ENCODE measurements around the gene NLGN2.

DNA sequence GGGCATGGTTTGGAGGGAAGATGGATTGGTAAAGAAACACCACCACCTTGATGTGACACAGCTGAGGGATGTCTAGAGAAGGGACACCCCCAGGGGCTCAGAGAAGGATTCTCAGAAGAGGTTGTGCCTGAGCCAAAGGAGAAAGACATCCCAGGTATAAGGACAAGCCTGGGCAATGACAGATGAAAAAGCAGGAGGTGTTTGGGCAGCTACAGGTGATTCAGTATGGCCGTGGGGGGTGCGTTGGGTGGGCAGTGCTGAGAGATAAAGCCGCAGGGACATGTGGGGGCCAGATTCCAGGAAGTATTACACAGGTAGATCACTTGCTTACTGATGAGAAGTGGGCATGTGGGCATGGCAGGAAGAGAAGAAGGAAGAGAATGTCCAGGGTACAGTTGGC lies 45.7 kb upstream of the NLGN2 start:
- TF ChIP-seq, protein P1, sequence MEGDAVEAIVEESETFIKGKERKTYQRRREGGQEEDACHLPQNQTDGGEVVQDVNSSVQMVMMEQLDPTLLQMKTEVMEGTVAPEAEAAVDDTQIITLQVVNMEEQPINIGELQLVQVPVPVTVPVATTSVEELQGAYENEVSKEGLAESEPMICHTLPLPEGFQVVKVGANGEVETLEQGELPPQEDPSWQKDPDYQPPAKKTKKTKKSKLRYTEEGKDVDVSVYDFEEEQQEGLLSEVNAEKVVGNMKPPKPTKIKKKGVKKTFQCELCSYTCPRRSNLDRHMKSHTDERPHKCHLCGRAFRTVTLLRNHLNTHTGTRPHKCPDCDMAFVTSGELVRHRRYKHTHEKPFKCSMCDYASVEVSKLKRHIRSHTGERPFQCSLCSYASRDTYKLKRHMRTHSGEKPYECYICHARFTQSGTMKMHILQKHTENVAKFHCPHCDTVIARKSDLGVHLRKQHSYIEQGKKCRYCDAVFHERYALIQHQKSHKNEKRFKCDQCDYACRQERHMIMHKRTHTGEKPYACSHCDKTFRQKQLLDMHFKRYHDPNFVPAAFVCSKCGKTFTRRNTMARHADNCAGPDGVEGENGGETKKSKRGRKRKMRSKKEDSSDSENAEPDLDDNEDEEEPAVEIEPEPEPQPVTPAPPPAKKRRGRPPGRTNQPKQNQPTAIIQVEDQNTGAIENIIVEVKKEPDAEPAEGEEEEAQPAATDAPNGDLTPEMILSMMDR (IDR thresholded peaks at IDR 0.05), result no peak
- no peak for TF ChIP-seq POLR2A (IDR thresholded peaks at IDR 0.05)
